Panc1 (cell line): Measurements from ENCODE around the gene CWC27. TPM values are rescaled to one million over a fixed set of nuclear protein-coding genes. Genes with fewer than 3 reads are reported as not detected.

Experiments used
- ATAC-seq: fragments of 200-7000 bp; cut with Tn5 transposase; 2 replicates; pipeline ENCODE4 v1.9.1; 2020; ENCODE audit warnings: mild to moderate bottlenecking, moderate library complexity
- BruUV-seq: library from RNA; stranded (reverse); fragments of 400-500 nt; replicated peaks from 2 replicates; lab custom pipeline; 2021; lab: Mats Ljungman, UMichigan
- CTCF ChIA-PET: fragments of 300-600 bp; sonication (Branson Sonifier 250); formaldehyde crosslinking; loops from one replicate; lab custom pipeline; 2022; ENCODE audit warnings: antibody characterized with exemption; lab: Charles Lee
- POLR2A ChIA-PET: fragments of 300-600 bp; sonication (Branson Sonifier 250); formaldehyde crosslinking; loops from one replicate; lab custom pipeline; 2022; ENCODE audit warnings: antibody characterized with exemption; lab: Charles Lee
- DNase-seq: peaks from one replicate; pipeline ENCODE4 v3.0.0-alpha.2; 2010; ENCODE audit warnings: low read depth, low spot score
- H3K27ac ChIP-seq: 2 replicates; pipeline ENCODE4 v1.5.1; 2011; ENCODE audit warnings: mild to moderate bottlenecking, low read length, inconsistent platforms
- H3K27me3 ChIP-seq: fragments of 200-500 bp; sonication (Bioruptor generic); 2 replicates; pipeline ENCODE4 v1.6.0; 2014; ENCODE audit warnings: low read length, inconsistent platforms; ENCODE audit not compliant: control insufficient read depth, insufficient read depth
- H3K36me3 ChIP-seq: fragments of 200-500 bp; sonication (Bioruptor generic); 2 replicates; pipeline ENCODE4 v1.5.1; 2014; ENCODE audit warnings: inconsistent platforms, mild to moderate bottlenecking, low read length, moderate library complexity; ENCODE audit not compliant: control insufficient read depth, insufficient read depth
- H3K4me1 ChIP-seq: 2 replicates; pipeline ENCODE4 v1.5.1; 2011; ENCODE audit warnings: inconsistent platforms, mild to moderate bottlenecking, low read length, moderate library complexity; ENCODE audit not compliant: control insufficient read depth, insufficient read depth
- H3K4me3 ChIP-seq, 2 experiments: 2 replicates each; pipeline ENCODE4 v1.5.1; 2011 to 2012; ENCODE audit warnings: low read depth in 2 of 2, low read length in 2 of 2, mild to moderate bottlenecking in 2 of 2, inconsistent platforms in 1 of 2, moderate library complexity in 1 of 2
- H3K9me3 ChIP-seq: fragments of 200-500 bp; sonication (Bioruptor generic); 2 replicates; pipeline ENCODE4 v1.5.1; 2014; ENCODE audit warnings: low read depth, mild to moderate bottlenecking, inconsistent platforms, low read length, moderate library complexity; ENCODE audit not compliant: control insufficient read depth, insufficient read depth
- POLR2AphosphoS5 ChIP-seq: IDR thresholded peaks from 2 replicates; pipeline ENCODE4 v1.6.1; 2012; ENCODE audit warnings: mild to moderate bottlenecking, low read depth, low read length, moderate library complexity
- REST ChIP-seq, 2 experiments: IDR thresholded peaks; 2 replicates each; pipeline ENCODE4 v1.6.1; 2011 to 2012; ENCODE audit warnings: low read depth in 2 of 2, control low read depth in 1 of 2, low read length in 1 of 2, mild to moderate bottlenecking in 1 of 2, moderate library complexity in 1 of 2; ENCODE audit not compliant: insufficient read depth in 1 of 2
- SIN3A ChIP-seq: IDR thresholded peaks from 2 replicates; pipeline ENCODE4 v1.6.1; 2012; ENCODE audit warnings: low read depth, mild to moderate bottlenecking, low read length, moderate library complexity, borderline replicate concordance; ENCODE audit not compliant: insufficient read depth
- TCF7L2 ChIP-seq: IDR thresholded peaks from 2 replicates; pipeline ENCODE4 v1.6.1; 2011; ENCODE audit warnings: mild to moderate bottlenecking, low read depth, low read length, inconsistent platforms
- in situ Hi-C: cut with HindIII; loops from 2 replicates; pipeline ENCODE4 v1.10.0; 2016; ENCODE audit warnings: low sequenced_read_pairs, low pct_unique_long_range_greater_than_20kb
- intact Hi-C: fragments of 100-400 bp; cut with micrococcal nuclease; formaldehyde crosslinking; loops from one replicate; pipeline ENCODE4 v1.10.0; 2022; ENCODE audit not compliant: unreplicated experiment
- total RNA-seq: library from RNA; stranded (reverse); gene quantifications from one replicate; pipeline ENCODE4 v1.2.1, GENCODE V29; 2021; ENCODE audit not compliant: unreplicated experiment
- TF ChIP-seq, protein P1 (sequence below): fragments of 450-650 bp; IDR thresholded peaks from 2 replicates; pipeline ENCODE4 v1.5.1; 2017; ENCODE audit warnings: mild to moderate bottlenecking

The CWC27 gene
- total RNA-seq, 1 experiment from 2014 or later, result 19.7 TPM

- no TSS peak for BruUV-seq
- ChIA-PET CTCF (no interaction called here), POLR2A (no interaction called here)
- Histone ChIP-seq H3K36me3 (no peaks in the 10 kb centered on the region), H3K9me3 (no peaks in the 10 kb centered on the region), H3K4me1 (no peaks in the 10 kb centered on the region), H3K27ac (no peak overlapping the region), H3K27me3 (no peaks in the 10 kb centered on the region), H3K4me3 (no peak overlapping the region)
- DNase-seq (no peak), ATAC-seq (no peak)
- intact Hi-C loops (no loop called here), in situ Hi-C loops (no loop called here)
- TF ChIP-seq, protein P1, sequence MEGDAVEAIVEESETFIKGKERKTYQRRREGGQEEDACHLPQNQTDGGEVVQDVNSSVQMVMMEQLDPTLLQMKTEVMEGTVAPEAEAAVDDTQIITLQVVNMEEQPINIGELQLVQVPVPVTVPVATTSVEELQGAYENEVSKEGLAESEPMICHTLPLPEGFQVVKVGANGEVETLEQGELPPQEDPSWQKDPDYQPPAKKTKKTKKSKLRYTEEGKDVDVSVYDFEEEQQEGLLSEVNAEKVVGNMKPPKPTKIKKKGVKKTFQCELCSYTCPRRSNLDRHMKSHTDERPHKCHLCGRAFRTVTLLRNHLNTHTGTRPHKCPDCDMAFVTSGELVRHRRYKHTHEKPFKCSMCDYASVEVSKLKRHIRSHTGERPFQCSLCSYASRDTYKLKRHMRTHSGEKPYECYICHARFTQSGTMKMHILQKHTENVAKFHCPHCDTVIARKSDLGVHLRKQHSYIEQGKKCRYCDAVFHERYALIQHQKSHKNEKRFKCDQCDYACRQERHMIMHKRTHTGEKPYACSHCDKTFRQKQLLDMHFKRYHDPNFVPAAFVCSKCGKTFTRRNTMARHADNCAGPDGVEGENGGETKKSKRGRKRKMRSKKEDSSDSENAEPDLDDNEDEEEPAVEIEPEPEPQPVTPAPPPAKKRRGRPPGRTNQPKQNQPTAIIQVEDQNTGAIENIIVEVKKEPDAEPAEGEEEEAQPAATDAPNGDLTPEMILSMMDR, result no peak
- TF ChIP-seq REST (IDR thresholded peaks at IDR 0.05; ENCODE audit: insufficient read depth in 1 of 2, low read depth in 2 of 2, low read length in 1 of 2) (no peak), POLR2AphosphoS5 (no peak), TCF7L2 (no peak), SIN3A (no peak)
Measured at GRCh38 chr5:64971513-64971912, 202.8 kb downstream of the CWC27 start.

- H3K4me1 ChIP-seq, result no peaks in the 10 kb centered on the region
- H3K27ac ChIP-seq, result no peak overlapping the region
- no TSS peak for BruUV-seq
- CTCF ChIA-PET, result no interaction called here
- intact Hi-C loops (no loop called here), in situ Hi-C loops (no loop called here)
- H3K36me3 ChIP-seq, result no peaks in the 10 kb centered on the region
- no peak overlapping the region for H3K4me3 ChIP-seq
- no peak for ATAC-seq
- no peak for DNase-seq
- no peaks in the 10 kb centered on the region for H3K9me3 ChIP-seq
- POLR2A ChIA-PET, result no interaction called here
- TF ChIP-seq, protein P1, result no peak
- no peak for TF ChIP-seq REST (IDR thresholded peaks at IDR 0.05; ENCODE audit: insufficient read depth in 1 of 2, low read depth in 2 of 2, low read length in 1 of 2)
- TF ChIP-seq POLR2AphosphoS5, result no peak
- no peak for TF ChIP-seq TCF7L2
- no peak for TF ChIP-seq SIN3A
- H3K27me3 ChIP-seq, result no peaks in the 10 kb centered on the region
Measured at GRCh38 chr5:64971990-64972389, 203.3 kb downstream of the CWC27 start.
